Stimulated activated CD8-positive, alpha-beta memory T cell treated with anti-CD3 and anti-CD28 coated beads, Interleukin-15, amount 100 ng/mL, for 48 hours (primary cell): ENCODE data around the gene TP53I11.

Experiments used
- DNase-seq, 2 donors: peaks; one replicate each; pipeline ENCODE4 v3.0.0-alpha.2; 2020; ENCODE audit warnings: low read depth in 2 of 2

Gene TP53I11

GRCh38 chr11:44978961-44979331, 28.3 kb upstream of the TP53I11 start:
- no peak for DNase-seq

GRCh38 chr11:44978274-44978960, 27.7 kb upstream of the TP53I11 start:
- no peak for DNase-seq

- no peak for DNase-seq
These were observed 26.9 kb upstream of the TP53I11 start for GRCh38 chr11:44977493-44977984.

DNA sequence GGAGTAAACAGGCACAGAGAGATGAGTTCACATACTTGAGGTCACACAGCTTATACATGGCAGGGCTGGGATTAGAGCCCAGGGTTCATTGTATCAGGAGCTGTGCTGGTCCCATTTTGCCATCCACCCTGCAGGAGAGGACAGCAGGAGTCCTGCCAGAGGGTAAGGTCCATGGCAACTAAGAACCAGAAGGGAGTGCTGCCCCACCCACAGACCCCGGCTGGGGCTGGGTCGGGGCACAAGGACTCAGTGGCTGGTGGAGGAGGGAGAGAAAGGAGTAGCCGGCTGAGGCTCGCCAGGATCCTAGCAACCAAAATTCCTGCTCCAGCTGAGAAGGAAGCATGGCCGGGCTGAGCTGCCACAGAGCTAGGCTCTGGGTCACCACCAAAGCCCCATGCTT, 25.9 kb upstream of the TP53I11 start:
- no peak for DNase-seq

GRCh38 chr11:44974402-44975000, 23.8 kb upstream of the TP53I11 start:
- DNase-seq: no peak

DNA sequence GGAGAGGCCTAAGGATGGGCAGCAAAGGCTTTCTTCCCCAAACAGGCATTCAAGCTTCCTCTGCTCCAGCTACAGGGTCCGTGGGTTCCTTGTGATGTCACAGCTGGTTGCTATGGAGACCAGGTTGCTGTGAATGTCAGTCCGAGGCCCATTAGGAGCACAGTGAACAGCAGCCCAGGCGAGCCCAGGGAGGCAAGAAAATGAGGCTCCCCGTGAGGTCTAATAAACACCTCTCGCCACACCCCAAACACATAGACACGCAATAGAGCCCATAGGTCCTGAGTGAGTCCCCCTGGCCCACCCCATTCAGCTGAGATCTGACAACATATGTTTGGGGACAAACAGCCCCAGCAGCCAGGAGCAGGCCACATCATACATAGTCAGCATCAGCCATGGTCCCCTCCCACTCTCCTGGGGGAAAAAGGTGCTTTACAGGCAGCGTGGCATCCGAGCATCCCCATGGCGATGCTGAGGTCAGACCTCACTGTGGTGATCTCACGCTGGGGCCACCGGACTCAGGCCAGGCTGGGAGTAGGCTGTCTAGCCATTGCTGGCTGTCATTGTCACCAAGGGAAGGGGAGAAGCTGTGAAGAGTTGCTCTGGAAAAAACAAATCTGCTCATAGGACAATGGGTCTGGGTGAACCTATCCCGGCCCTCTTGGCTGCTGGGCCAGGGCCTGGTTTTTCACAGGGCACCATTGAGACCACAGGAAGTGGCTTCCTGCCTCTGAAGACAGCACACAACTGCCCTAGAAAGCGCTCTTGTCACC, 23.1 kb upstream of the TP53I11 start:
- DNase-seq: no peak

GRCh38 chr11:44972746-44973435, 22.2 kb upstream of the TP53I11 start:
- DNase-seq: no peak

DNA sequence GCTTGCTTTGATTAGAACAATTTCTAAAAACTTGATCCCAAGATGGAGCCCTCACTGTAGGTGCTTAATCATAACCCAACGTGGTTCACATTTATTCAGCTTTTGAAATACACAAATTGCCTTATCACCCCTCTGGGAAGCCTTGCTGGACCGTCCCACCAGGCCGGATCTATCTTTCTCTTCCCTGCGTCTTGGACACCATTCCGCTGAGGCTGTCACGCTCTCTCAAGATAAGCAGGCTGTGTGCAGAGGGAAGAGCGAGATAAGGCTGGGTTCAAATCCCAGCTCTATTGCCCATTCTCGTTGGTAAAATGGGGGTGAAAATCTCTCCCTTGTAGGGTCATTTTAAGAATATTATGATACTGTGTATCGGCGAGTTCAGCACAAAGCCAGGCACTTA, 20.5 kb upstream of the TP53I11 start:
- DNase-seq: no peak

DNA sequence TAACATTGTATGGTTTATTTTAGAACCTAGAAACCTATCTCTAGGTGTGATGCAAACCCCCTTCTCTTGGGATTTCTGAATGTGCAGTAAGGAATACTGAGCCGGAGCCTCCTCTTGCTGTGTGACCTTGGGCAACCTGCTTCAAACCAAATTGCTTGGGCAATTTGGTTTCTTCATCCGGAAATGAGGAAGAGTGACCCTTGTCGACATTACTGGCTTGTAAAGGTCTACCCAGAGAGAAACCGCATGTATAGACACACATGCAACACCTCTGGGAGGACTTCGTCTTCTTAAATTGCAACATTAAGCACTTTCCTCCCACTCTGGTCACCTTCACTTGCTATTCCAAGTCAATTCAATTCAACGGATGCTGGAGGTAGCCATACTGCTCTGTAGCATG, 19.6 kb upstream of the TP53I11 start:
- DNase-seq: no peak

GRCh38 chr11:44969651-44970252, 19.1 kb upstream of the TP53I11 start:
- DNase-seq: no peak

DNA sequence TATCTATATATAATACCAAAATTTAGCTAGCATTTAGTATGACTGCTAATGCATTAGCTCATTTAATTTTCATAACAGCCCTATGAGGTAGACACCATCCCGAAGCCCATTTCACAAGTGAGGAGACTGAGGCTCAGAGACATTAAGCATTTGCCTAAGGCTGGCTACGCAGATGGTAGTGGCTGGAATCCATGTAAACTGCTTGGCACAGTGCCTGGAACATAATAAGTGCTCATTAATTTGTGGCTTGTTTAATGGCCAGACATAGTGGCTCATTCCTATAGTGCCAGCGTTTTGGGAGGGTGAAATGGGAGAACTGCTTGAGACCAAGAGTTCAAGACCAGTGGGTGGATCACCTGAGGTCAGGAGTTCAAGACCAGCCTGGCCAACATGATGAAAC, 17.8 kb upstream of the TP53I11 start:
- DNase-seq: no peak

DNA sequence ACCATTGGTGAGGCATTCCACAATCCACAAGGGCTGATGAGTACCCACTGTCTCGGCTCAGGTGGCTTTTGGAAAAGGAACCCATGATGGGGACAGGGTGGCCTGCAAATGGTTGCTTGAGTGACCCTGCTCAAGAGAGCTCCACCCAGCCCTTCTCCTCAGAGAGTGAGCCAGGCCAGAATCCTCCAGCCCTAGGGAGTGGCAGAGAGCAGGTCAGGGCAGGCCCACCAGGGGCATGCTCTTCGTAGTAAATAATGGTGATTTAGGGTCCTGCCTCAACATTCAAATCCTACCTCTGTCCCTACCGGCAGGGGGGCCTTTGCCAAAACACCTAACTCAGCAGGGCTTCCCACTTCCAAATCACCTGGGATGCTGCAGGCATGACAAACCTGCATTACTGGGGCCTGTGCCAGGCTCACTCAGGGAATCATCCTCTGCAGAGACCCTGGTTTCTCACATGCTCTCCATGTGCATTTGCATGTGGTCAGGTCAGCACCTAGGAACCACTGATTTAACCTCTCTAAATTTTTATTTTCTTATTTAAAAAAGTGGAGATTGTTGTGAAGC, 17.3 kb upstream of the TP53I11 start:
- no peak for DNase-seq

- DNase-seq: no peak
These were observed 16.0 kb upstream of the TP53I11 start for GRCh38 chr11:44966694-44967093.

DNA sequence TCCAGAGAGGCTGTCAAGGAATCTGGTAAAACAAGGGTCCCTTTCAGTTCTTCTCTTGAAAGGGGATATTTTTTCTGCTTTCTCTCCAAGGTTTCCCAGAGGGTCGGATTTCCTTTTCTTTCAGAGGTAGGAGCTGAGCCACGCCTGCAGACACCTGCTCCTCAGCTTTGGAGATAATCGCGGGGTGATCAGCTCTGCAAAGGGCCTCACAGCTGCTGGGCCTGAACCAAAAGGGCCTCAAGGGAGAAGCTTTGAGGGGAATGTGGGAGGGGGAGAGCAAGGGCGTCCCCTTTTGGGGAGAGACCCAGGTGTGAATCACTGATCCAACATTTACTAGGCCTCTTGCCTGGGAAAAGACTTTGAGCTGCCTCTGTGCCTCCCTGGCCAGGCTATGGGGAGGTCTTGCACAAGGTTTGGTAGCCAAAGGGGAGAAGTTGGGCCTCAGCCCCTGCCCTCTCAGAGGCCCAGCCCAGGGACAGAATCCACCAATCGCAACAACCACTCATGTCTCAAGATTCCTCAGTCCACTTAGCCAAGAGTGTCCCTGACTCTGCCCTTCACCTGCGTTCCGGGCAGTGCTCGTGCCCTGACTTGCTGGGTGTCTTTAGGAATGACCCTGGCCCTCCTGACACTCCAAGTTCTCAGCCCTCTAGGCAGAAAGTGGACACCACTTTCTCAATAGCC, 14.0 kb upstream of the TP53I11 start:
- DNase-seq: no peak

GRCh38 chr11:44963948-44964347, 13.3 kb upstream of the TP53I11 start:
- no peak for DNase-seq

- no peak for DNase-seq
These were observed 12.5 kb upstream of the TP53I11 start for GRCh38 chr11:44963136-44963535.

DNA sequence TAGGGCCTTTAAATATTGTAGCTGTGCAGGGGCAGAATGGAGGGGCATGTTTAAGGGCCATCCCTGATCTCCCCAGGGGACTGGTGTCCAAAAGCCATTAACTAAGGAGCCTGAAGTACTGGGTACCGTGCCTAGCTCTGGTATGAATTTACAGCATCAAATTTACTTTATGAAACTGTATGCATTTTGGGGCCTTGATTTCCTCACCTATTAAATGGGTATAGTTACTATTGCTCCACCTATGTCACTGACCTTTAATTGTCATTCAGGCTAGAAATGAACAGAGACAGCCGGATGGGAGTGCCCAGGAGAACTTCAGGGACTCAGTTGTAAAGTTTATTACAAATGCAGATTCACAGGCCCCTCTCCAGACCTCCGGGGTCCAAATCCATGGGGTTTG, 11.8 kb upstream of the TP53I11 start:
- no peak for DNase-seq

DNA sequence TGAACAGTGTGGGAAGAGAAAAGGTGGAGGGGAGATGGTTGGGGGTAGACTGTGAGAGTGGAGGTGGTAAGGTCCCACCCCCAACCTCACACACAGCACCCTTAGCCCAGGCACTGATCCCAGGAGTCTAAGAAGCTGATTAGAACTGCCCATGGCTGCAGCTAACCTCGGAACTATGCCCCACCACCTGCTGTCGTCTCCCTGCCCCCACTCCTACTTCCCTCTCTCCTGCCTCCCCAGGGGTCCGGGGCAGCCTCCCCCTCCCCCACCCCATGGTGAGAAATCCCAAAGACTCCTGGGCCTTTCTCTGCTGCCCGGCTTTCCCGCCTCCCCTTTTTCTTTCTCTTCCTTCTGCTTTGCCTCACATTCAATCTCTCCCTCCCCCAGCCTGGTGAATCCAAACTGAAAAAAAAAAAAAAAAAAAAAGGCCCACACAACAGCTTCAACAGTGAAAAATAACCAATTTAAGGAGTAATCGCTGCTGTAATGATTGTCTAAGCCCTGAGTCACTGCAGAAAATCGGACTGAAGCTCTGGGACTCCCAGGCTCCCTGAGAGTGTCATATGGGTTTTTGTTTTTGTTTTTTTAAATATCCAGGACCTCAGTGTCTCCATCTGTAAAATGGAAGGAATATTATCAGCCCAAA, 9.6 kb upstream of the TP53I11 start:
- no peak for DNase-seq

DNA sequence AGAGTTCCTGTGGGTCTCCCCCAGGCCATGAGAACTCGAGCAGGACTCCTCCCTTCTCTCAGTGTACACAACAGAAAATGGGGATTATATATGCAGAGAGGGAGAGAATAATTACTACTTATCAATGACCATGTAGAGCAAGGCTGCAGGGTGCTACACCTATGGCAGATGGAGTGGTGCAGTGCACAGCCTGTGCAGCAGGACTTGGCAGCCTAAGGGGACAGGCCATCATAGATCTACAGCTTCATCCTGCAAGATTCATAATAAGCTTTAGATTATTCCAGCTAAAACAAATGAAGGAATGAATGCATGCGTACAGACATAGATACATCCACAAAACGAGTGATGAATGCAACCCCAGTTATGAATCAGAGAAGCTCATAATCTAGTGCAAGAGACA, 8.4 kb upstream of the TP53I11 start:
- DNase-seq: no peak

- DNase-seq: no peak
These were observed 7.3 kb upstream of the TP53I11 start for GRCh38 chr11:44957776-44958564.
